HG02763 (cell line): ENCODE data around the gene POLR3A.
"Not testable (repeated sequence)": the region's sequence is repeated elsewhere in the genome, so short reads cannot be mapped to it uniquely, and the experiment has no call there.

ENCODE experiments used
- ATAC-seq: cut with Tn5 transposase; IDR thresholded peaks from one replicate; pipeline ENCODE4 v1.9.1; 2021; ENCODE audit warnings: mild to moderate bottlenecking, moderate library complexity; ENCODE audit not compliant: unreplicated experiment

POLR3A gene

GRCh38 chr10:78025685-78026364, 3.5 kb downstream of the POLR3A start:
- ATAC-seq = no peak

- ATAC-seq = no peak
These were observed 5.6 kb downstream of the POLR3A start for GRCh38 chr10:78023741-78024140.

- no peak for ATAC-seq
These were observed 8.1 kb downstream of the POLR3A start for GRCh38 chr10:78021201-78021600.

- no peak for ATAC-seq
These were observed 10.1 kb downstream of the POLR3A start for GRCh38 chr10:78019264-78019663.

GRCh38 chr10:78017856-78018255, 11.5 kb downstream of the POLR3A start:
- no peak for ATAC-seq

GRCh38 chr10:78015546-78015945, 13.8 kb downstream of the POLR3A start:
- no peak for ATAC-seq

GRCh38 chr10:78013564-78013963, 15.8 kb downstream of the POLR3A start:
- ATAC-seq = no peak

GRCh38 chr10:78011065-78011464, 18.2 kb downstream of the POLR3A start:
- no peak for ATAC-seq

- ATAC-seq = no peak
These were observed 19.0 kb downstream of the POLR3A start for GRCh38 chr10:78010278-78010677.

- ATAC-seq = no peak
These were observed 19.7 kb downstream of the POLR3A start for GRCh38 chr10:78009662-78010061.

- no peak for ATAC-seq
These were observed 22.1 kb downstream of the POLR3A start for GRCh38 chr10:78007172-78007571.

GRCh38 chr10:78004215-78005026, 24.9 kb downstream of the POLR3A start:
- ATAC-seq = no peak

- no peak for ATAC-seq
These were observed 26.6 kb downstream of the POLR3A start for GRCh38 chr10:78002541-78003288.

GRCh38 chr10:78000956-78001472, 28.3 kb downstream of the POLR3A start:
- no peak for ATAC-seq

- ATAC-seq = no peak
These were observed 29.1 kb downstream of the POLR3A start for GRCh38 chr10:78000206-78000605.

GRCh38 chr10:77998780-77999179, 30.5 kb downstream of the POLR3A start:
- ATAC-seq = not testable (repeated sequence)

- no peak for ATAC-seq
These were observed 35.7 kb downstream of the POLR3A start for GRCh38 chr10:77993620-77994019.

- ATAC-seq = no peak
These were observed 40.1 kb downstream of the POLR3A start for GRCh38 chr10:77989081-77989724.

- no peak for ATAC-seq
These were observed 41.6 kb downstream of the POLR3A start for GRCh38 chr10:77987671-77988255.

- ATAC-seq = no peak
These were observed 44.3 kb downstream of the POLR3A start for GRCh38 chr10:77984986-77985385.
